Memory B cell (primary cell): ENCODE measurements around the gene FAM219B.

Experiments used
- ATAC-seq: fragments of 150-1000 bp; cut with Tn5 transposase; 2 replicates; pipeline ENCODE4 v1.10.0; 2021; ENCODE audit warnings: low read depth, mild to moderate bottlenecking, moderate library complexity
- DNase-seq, 2 donors: peaks; one replicate each; pipeline ENCODE4 v3.0.0; 2022; ENCODE audit warnings: low spot score in 2 of 2
- H3K27ac Mint-ChIP-seq: one replicate; pipeline ENCODE4 v1.8.0; 2022; ENCODE audit warnings: mild to moderate bottlenecking, moderate library complexity, mixed read lengths
- H3K27me3 Mint-ChIP-seq: one replicate; pipeline ENCODE4 v1.8.0; 2022; ENCODE audit warnings: mixed read lengths
- H3K36me3 Mint-ChIP-seq: one replicate; pipeline ENCODE4 v1.8.0; 2022; ENCODE audit warnings: mild to moderate bottlenecking, mixed read lengths
- H3K4me1 Mint-ChIP-seq: one replicate; pipeline ENCODE4 v1.8.0; 2022; ENCODE audit warnings: mixed read lengths
- H3K4me3 Mint-ChIP-seq: one replicate; pipeline ENCODE4 v1.8.0; 2022; ENCODE audit warnings: mild to moderate bottlenecking, moderate library complexity, mixed read lengths
- H3K9me3 Mint-ChIP-seq: one replicate; pipeline ENCODE4 v1.8.0; 2022; ENCODE audit warnings: mixed read lengths

Gene FAM219B

GRCh38 chr15:74857671-74858368 is 48.8 kb downstream of the FAM219B start:
- Mint-ChIP-seq H3K9me3 (no peaks in the 10 kb centered on the region), H3K36me3 (peaks cover 4% of the 10 kb centered on the region), H3K4me3 (peak overlapping the region; percentile 15), H3K4me1 (peaks cover 32% of the 10 kb centered on the region), H3K27me3 (no peaks in the 10 kb centered on the region), H3K27ac (peak overlapping the region; percentile 52)
- ATAC-seq: peak; percentile 21
- DNase-seq: no peak

- Mint-ChIP-seq H3K4me3 (peak overlapping the region; percentile 6), H3K27ac (peak overlapping the region; percentile 52), H3K27me3 (no peaks in the 10 kb centered on the region), H3K36me3 (peaks cover 5% of the 10 kb centered on the region), H3K4me1 (peaks cover 32% of the 10 kb centered on the region), H3K9me3 (no peaks in the 10 kb centered on the region)
- no peak for DNase-seq
- peak; percentile 83 for ATAC-seq
These were observed 49.5 kb downstream of the FAM219B start for GRCh38 chr15:74857082-74857655.

- Mint-ChIP-seq H3K27ac (peak overlapping the region; percentile 52), H3K36me3 (peaks cover 5% of the 10 kb centered on the region), H3K27me3 (no peaks in the 10 kb centered on the region)
These were observed 50.1 kb downstream of the FAM219B start for GRCh38 chr15:74856537-74856936.

DNA sequence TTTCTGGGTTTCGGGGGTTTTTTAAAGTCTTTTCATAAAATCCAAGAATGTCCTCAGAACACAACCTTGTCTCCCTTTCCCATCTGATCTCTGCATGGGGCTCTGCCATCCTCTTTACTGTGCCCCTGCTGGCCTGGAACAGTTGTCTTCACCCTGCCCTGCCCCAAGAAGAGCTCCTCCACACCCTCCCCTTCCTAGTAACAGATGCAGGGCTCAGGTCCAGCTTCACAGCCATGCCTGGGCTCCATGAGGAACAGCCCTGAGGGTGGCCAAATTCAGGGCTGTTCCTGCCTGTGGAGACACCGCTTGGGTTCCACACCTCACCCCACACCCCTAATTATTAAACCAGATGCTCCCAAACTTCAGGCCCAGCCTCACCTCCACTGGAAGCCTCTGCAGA is 50.8 kb downstream of the FAM219B start:
- Mint-ChIP-seq H3K36me3 (peaks cover 9% of the 10 kb centered on the region), H3K27me3 (no peaks in the 10 kb centered on the region), H3K9me3 (no peaks in the 10 kb centered on the region), H3K4me3 (peak overlapping the region; percentile 34), H3K4me1 (peaks cover 32% of the 10 kb centered on the region), H3K27ac (peak overlapping the region; percentile 19)
- DNase-seq: no peak
- ATAC-seq: no peak

More at GRCh38 chr15:74856537-74856936, 50.1 kb downstream of the FAM219B start:
- ATAC-seq (no peak), DNase-seq (no peak)
- no peak overlapping the region for H3K4me3 Mint-ChIP-seq
- peaks cover 32% of the 10 kb centered on the region for H3K4me1 Mint-ChIP-seq
- H3K9me3 Mint-ChIP-seq: no peaks in the 10 kb centered on the region

- Mint-ChIP-seq H3K27ac (no peak overlapping the region), H3K36me3 (peaks cover 13% of the 10 kb centered on the region)
These were observed 52.1 kb downstream of the FAM219B start for GRCh38 chr15:74854453-74855022.

DNA sequence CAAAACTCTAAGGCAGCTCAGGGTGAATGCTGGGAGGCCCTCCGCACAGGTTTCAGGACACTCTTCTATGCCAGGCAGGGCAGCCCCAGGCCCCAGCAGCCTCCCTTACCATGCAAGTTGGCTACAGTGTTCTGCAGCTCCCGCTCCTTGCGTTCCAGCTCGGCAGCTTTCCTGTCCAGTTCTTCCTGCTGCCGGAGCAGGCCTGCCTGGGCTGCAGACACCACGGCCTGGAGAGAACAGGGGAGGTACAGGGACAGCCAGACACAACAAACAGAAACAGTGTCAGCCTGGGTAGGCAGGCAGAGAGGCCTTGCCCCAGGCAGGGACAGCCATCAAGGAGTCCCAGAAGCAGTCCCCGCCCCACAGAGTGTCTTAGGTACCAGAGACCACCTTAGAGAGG is 54.7 kb downstream of the FAM219B start:
- H3K36me3 Mint-ChIP-seq: peaks cover 21% of the 10 kb centered on the region
- H3K27me3 Mint-ChIP-seq: no peaks in the 10 kb centered on the region
- H3K27ac Mint-ChIP-seq: peak overlapping the region; percentile 3
- no peak for ATAC-seq
- no peaks in the 10 kb centered on the region for H3K9me3 Mint-ChIP-seq
- H3K4me1 Mint-ChIP-seq: peaks cover 13% of the 10 kb centered on the region
- no peak overlapping the region for H3K4me3 Mint-ChIP-seq
- DNase-seq: no peak

More at GRCh38 chr15:74854453-74855022, 52.1 kb downstream of the FAM219B start:
- Mint-ChIP-seq H3K4me1 (peaks cover 32% of the 10 kb centered on the region), H3K4me3 (no peak overlapping the region), H3K9me3 (no peaks in the 10 kb centered on the region), H3K27me3 (no peaks in the 10 kb centered on the region)
- no peak for DNase-seq
- no peak for ATAC-seq

DNA sequence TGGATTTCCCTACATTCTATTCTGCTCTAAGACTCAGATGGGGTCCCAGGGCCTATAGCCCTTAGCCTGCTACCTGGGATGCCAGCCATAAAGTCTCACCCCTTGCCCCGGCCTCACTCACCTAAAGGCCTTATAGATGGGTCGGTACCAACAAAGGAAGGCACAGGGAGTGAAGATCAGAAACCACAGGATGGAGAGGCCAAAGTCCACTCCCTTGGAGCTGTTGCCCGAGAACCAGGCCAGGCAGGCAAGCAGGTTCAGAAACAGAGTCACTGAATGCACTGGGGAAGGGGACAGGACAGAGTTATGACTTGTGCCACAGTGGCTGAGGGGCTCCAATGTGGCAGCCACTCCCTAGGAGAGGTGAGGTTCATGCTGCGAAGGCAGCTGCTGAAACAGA is 56.3 kb downstream of the FAM219B start:
- peaks cover 12% of the 10 kb centered on the region for H3K4me1 Mint-ChIP-seq
- H3K27me3 Mint-ChIP-seq: no peaks in the 10 kb centered on the region
- ATAC-seq (no peak), DNase-seq (no peak)
- no peak overlapping the region for H3K4me3 Mint-ChIP-seq
- H3K36me3 Mint-ChIP-seq: peaks cover 21% of the 10 kb centered on the region
- H3K27ac Mint-ChIP-seq: no peak overlapping the region
- H3K9me3 Mint-ChIP-seq: no peaks in the 10 kb centered on the region
